BJ (cell line): ENCODE data around the gene MYO9B. TPM values are rescaled to one million over a fixed set of nuclear protein-coding genes. Genes with fewer than 3 reads are reported as not detected.

Experiments
- CTCF ChIA-PET: fragments of 350-600 bp; formaldehyde crosslinking; extraction: SDS; loops from one replicate; lab custom pipeline; 2021; ENCODE audit warnings: antibody characterized with exemption, inconsistent platforms; lab: Yijun Ruan, JAX
- POLR2A ChIA-PET: fragments of 300-600 bp; sonication (Branson Sonifier 250); formaldehyde crosslinking; extraction: SDS; loops from one replicate; lab custom pipeline; 2021; ENCODE audit warnings: antibody characterized with exemption; lab: Charles Lee
- DNase-seq: peaks from one replicate; pipeline ENCODE4 v3.0.0-alpha.2; 2011; ENCODE audit warnings: low read depth
- H3K27me3 ChIP-seq: 2 replicates; pipeline ENCODE4 v1.6.0; 2011; ENCODE audit warnings: low read length; ENCODE audit not compliant: control insufficient read depth, insufficient read depth
- H3K36me3 ChIP-seq: 2 replicates; pipeline ENCODE4 v1.5.1; 2011; ENCODE audit warnings: low read length; ENCODE audit not compliant: control insufficient read depth, insufficient read depth
- H3K4me3 ChIP-seq: 2 replicates; pipeline ENCODE4 v1.5.1; 2011; ENCODE audit warnings: low read depth, mild to moderate bottlenecking, control low read depth, low read length
- polyA plus RNA-seq: library from polyadenylated mRNA; depleted of rRNA; stranded (reverse); fragments of >200 nt; gene quantifications from 2 replicates; pipeline ENCODE4 v1.2.3, GENCODE V29; 2011
- TF ChIP-seq, protein P1 (sequence below): IDR thresholded peaks from 2 replicates; pipeline ENCODE4 v1.5.1; 2011; ENCODE audit warnings: low read depth, mild to moderate bottlenecking, control low read depth, inconsistent platforms, low read length, moderate library complexity; ENCODE audit not compliant: insufficient read depth

The MYO9B gene
- polyA plus RNA-seq, 1 experiment: 40.8 TPM

- ChIA-PET POLR2A (no interaction called here), CTCF (no interaction called here)
- Histone ChIP-seq H3K27me3 (no peaks in the 10 kb centered on the region), H3K4me3 (no peak overlapping the region), H3K36me3 (peaks cover 11% of the 10 kb centered on the region)
- DNase-seq: no peak
- TF ChIP-seq, protein P1, sequence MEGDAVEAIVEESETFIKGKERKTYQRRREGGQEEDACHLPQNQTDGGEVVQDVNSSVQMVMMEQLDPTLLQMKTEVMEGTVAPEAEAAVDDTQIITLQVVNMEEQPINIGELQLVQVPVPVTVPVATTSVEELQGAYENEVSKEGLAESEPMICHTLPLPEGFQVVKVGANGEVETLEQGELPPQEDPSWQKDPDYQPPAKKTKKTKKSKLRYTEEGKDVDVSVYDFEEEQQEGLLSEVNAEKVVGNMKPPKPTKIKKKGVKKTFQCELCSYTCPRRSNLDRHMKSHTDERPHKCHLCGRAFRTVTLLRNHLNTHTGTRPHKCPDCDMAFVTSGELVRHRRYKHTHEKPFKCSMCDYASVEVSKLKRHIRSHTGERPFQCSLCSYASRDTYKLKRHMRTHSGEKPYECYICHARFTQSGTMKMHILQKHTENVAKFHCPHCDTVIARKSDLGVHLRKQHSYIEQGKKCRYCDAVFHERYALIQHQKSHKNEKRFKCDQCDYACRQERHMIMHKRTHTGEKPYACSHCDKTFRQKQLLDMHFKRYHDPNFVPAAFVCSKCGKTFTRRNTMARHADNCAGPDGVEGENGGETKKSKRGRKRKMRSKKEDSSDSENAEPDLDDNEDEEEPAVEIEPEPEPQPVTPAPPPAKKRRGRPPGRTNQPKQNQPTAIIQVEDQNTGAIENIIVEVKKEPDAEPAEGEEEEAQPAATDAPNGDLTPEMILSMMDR: no peak
Observed at GRCh38 chr19:17219286-17219685, 143.7 kb downstream of the MYO9B start.

DNA sequence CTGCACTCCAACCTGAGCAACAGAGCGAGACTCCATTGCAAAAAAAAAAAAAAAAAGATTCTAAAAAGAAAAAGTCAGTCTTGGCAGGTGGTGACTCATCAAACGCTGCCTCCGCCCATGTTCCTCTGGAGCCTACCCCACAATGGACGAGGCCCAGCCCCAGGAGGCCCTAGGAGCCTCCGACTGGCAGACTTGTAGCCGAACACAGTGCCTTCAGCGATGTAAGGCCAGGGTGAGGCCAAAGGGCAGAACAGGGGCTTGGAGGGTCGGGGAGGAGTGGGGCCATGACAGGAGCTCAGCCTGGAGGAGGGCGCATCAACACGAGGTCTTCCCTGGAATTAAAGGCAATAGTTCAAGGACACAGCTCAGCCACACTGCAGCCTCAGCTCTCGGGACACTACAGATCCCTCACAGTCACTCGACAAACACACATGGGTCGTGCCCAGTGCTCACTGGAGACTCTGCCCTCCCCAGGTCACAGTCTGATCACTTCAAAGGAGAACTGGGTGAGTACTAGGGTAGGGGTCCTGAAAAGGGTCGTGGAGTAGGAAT, 144.7 kb downstream of the MYO9B start:
- no peak overlapping the region for H3K4me3 ChIP-seq
- ChIA-PET POLR2A (no interaction called here), CTCF (interaction anchor here (1.4 kb wide), 1 partner anchor 40 kb away, joined by 3 read pairs; no protein-coding TSS in a partner anchor)
- no peaks in the 10 kb centered on the region for H3K27me3 ChIP-seq
- peaks cover 11% of the 10 kb centered on the region for H3K36me3 ChIP-seq
- no peak for DNase-seq
- TF ChIP-seq, protein P1: no peak

DNA sequence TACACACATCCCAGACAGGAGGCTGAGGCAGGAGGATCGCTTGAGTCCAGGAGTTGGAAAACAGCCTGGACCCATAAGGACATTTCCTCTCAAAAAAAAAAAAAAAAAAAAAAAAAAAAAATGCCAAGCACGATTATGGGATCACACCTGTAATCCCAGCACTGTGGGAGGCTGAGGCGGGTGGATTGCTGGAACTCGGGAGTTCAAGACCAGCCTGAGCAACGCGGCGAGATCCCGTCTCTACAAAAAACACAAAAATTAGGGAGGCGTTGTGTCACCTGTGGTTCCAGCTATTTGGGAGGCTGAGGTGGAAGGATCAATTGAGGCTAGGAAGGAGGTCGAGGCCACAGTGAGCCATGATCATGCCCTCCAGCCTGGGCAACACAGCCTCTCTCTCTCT, 149.5 kb downstream of the MYO9B start:
- ChIA-PET POLR2A (no interaction called here), CTCF (interaction anchor here (1.4 to 2.3 kb wide), 3 partner anchors 10 to 57 kb away, joined by 3 to 6 read pairs (median 6); partner anchors contain the start of gene USE1)
- Histone ChIP-seq H3K27me3 (no peaks in the 10 kb centered on the region), H3K4me3 (no peak overlapping the region), H3K36me3 (peaks cover 9% of the 10 kb centered on the region; the same call in 1 of the 2 replicates)
- no peak for DNase-seq
- TF ChIP-seq, protein P1: no peak

GRCh38 chr19:17226002-17226933, 150.7 kb downstream of the MYO9B start, which contains the start of gene OCEL1:
OCEL1 (plus strand) TSS chr19:17226226; CDS start chr19:17226248, 22 bp downstream.
- ChIA-PET CTCF (interaction anchor here (0.9 to 2.3 kb wide), 6 partner anchors 10 to 56 kb away, joined by 3 to 6 read pairs (median 4); partner anchors contain the start of gene USE1), POLR2A (interaction anchor here (1.0 kb wide), 1 partner anchor 16 kb away, joined by 3 read pairs; no protein-coding TSS in a partner anchor)
- Histone ChIP-seq H3K36me3 (peaks cover 15% of the 10 kb centered on the region), H3K27me3 (no peaks in the 10 kb centered on the region), H3K4me3 (peak within 1 kb of the TSS; percentile 86)
- TF ChIP-seq, protein P1: no peak
- DNase-seq: peak; percentile 86
